GM06990 (cell line): Measurements from ENCODE around the gene RELN.

Source experiments
- DNase-seq: peaks from one replicate; pipeline ENCODE4 v3.0.0-alpha.2; 2011; ENCODE audit not compliant: insufficient read length; ENCODE audit errors: extremely low read depth
- H3K27me3 ChIP-seq: replicated peaks from 2 replicates; pipeline ENCODE4 v1.6.0; 2011; ENCODE audit warnings: low read length; ENCODE audit not compliant: control insufficient read depth, insufficient read depth
- H3K36me3 ChIP-seq: 2 replicates; pipeline ENCODE4 v1.5.1; 2011; ENCODE audit warnings: low read length; ENCODE audit not compliant: control insufficient read depth, insufficient read depth
- H3K4me3 ChIP-seq: replicated peaks from 2 replicates; pipeline ENCODE4 v1.5.1; 2011; ENCODE audit warnings: low read depth, mild to moderate bottlenecking, control low read depth, low read length
- CTCF ChIP-seq: IDR thresholded peaks from 2 replicates; pipeline ENCODE4 v1.5.1; 2011; ENCODE audit warnings: low read length, control low read depth, mild to moderate bottlenecking, inconsistent platforms; ENCODE audit not compliant: insufficient read depth, poor library complexity, severe bottlenecking

RELN gene

GRCh38 chr7:104032486-104032885 is 43.0 kb upstream of the RELN start:
- no peak overlapping the region for H3K4me3 ChIP-seq
- H3K27me3 ChIP-seq: no peaks in the 10 kb centered on the region
- H3K36me3 ChIP-seq: no peaks in the 10 kb centered on the region
- no peak for TF ChIP-seq CTCF
- DNase-seq: no peak

- H3K36me3 ChIP-seq: no peaks in the 10 kb centered on the region
- H3K27me3 ChIP-seq: no peaks in the 10 kb centered on the region
- no peak for TF ChIP-seq CTCF
- DNase-seq: no peak
- no peak overlapping the region for H3K4me3 ChIP-seq
Measured at GRCh38 chr7:104029765-104030164, 40.3 kb upstream of the RELN start.

- Histone ChIP-seq H3K27me3 (no peaks in the 10 kb centered on the region), H3K36me3 (no peaks in the 10 kb centered on the region), H3K4me3 (no peak overlapping the region)
- TF ChIP-seq CTCF: no peak
- DNase-seq: no peak
Measured at GRCh38 chr7:104024632-104025031, 35.2 kb upstream of the RELN start.

- TF ChIP-seq CTCF: no peak
- H3K27me3 ChIP-seq: no peaks in the 10 kb centered on the region
- H3K4me3 ChIP-seq: no peak overlapping the region
- H3K36me3 ChIP-seq: no peaks in the 10 kb centered on the region
- no peak for DNase-seq
Measured at GRCh38 chr7:104023100-104023499, 33.6 kb upstream of the RELN start.

- H3K4me3 ChIP-seq: no peak overlapping the region
- no peaks in the 10 kb centered on the region for H3K27me3 ChIP-seq
- TF ChIP-seq CTCF: no peak
Measured at GRCh38 chr7:104018425-104018824, 29.0 kb upstream of the RELN start.

GRCh38 chr7:104017001-104017400 is 27.5 kb upstream of the RELN start:
- no peak for DNase-seq
- TF ChIP-seq CTCF: no peak
- no peak overlapping the region for H3K4me3 ChIP-seq
- H3K36me3 ChIP-seq: no peaks in the 10 kb centered on the region
- H3K27me3 ChIP-seq: no peaks in the 10 kb centered on the region

More at GRCh38 chr7:104018425-104018824, 29.0 kb upstream of the RELN start:
- H3K36me3 ChIP-seq: no peaks in the 10 kb centered on the region
- DNase-seq: no peak
